Right lobe of liver (tissue), 6 donors: ENCODE results near the gene ULBP2. TPM values are rescaled to one million over a fixed set of nuclear protein-coding genes. Genes with fewer than 3 reads are reported as not detected.
A peak's percentile ranks its signal among the peaks of the same experiment; 100 is the strongest.
"Not testable (repeated sequence)": the region's sequence is repeated elsewhere in the genome, so short reads cannot be mapped to it uniquely, and the experiment has no call there.

Experiments
- ATAC-seq, 4 donors: fragments of 200-7000 bp; cut with Tn5 transposase; one replicate each; pipeline ENCODE4 v1.9.1; 2020; ENCODE audit warnings: mild to moderate bottlenecking in 4 of 4, moderate library complexity in 4 of 4
- DNase-seq, 3 donors: peaks; one replicate each; pipeline ENCODE4 v3.0.0-alpha.2; 2020
- H3K27ac ChIP-seq, 3 donors: fragments of 200-600 bp; one replicate each; pipeline ENCODE4 v1.8.0; 2022
- H3K27me3 ChIP-seq, 2 donors: fragments of 200-600 bp; one replicate each; pipeline ENCODE4 v1.8.0; 2022
- H3K36me3 ChIP-seq, 4 donors: fragments of 200-600 bp; sonication (generic) in 1 of 4; one replicate each; pipeline versions ENCODE4 v1.5.1 to v1.8.0; 2017 to 2022; ENCODE audit warnings: control low read depth in 1 of 4
- H3K4me1 ChIP-seq, 4 donors: fragments of 200-600 bp; sonication (generic) in 1 of 4; one replicate each; pipeline versions ENCODE4 v1.5.1 to v1.8.0; 2017 to 2022; ENCODE audit warnings: control low read depth in 1 of 4
- H3K4me3 ChIP-seq, 3 donors: fragments of 200-600 bp; one replicate each; pipeline ENCODE4 v1.8.0; 2022
- H3K9me3 ChIP-seq, 4 donors: fragments of 200-600 bp; sonication (generic) in 1 of 4; one replicate each; pipeline versions ENCODE4 v1.5.1 to v1.8.0; 2017 to 2022; ENCODE audit warnings: control low read depth in 1 of 4
- POLR2A ChIP-seq: fragments of 450-650 bp; IDR thresholded peaks from one replicate; pipeline ENCODE4 v1.6.1; 2017; ENCODE audit warnings: antibody characterized with exemption, mild to moderate bottlenecking
- WGBS: methylation state at CpG from one replicate; pipeline ENCODE4 v1.1.6; 2018; ENCODE audit warnings: low coverage, low lambda C conversion rate; ENCODE audit not compliant: insufficient coverage; ENCODE audit errors: missing lambda C conversion rate; 5-methylcytosine and 5-hydroxymethylcytosine counted together
- intact Hi-C, 2 donors: fragments of 100-400 bp; cut with DNase I; formaldehyde crosslinking; loops; one replicate each; pipeline versions ENCODE4 v1.11.2 to v1.14.1; 2022
- total RNA-seq, 6 experiments: library from RNA; depleted of rRNA in 2 of 6; stranded (reverse); fragments of >200 nt in 2 of 6; fragmentation: NEBNext Ultra II Directional in 3 of 6; extraction: Animal tissue kit (Norgen Biotek cat#: 25700) in 3 of 6; gene quantifications; one replicate each; pipeline versions ENCODE4 v1.1.0 to v1.2.4, GENCODE V29; 2016 to 2023
- TF ChIP-seq, protein P1 (sequence below), 4 donors: fragments of 200-600 bp in 3 of 4; fragments of 450-650 bp in 1 of 4; IDR thresholded peaks; one replicate each; pipeline versions ENCODE4 v1.5.1 to v1.8.0; 2016 to 2022; ENCODE audit warnings: antibody characterized with exemption in 4 of 4, mild to moderate bottlenecking in 2 of 4
- donor health status: DM: no; HTN: yes; CAD: no.
- donor health status: DM: no; HTN: no; CAD: no.
- donor health status: DM: no; HTN: no; CAD: no.
- donor health status: DM: no; HTN: yes; CAD: no.
- donor health status: DM: no; HTN: yes; CAD: no.

Gene ULBP2
- total RNA-seq, 6 experiments from 2014 or later = 0.20 to 1.1 (median 0.26) TPM

DNA sequence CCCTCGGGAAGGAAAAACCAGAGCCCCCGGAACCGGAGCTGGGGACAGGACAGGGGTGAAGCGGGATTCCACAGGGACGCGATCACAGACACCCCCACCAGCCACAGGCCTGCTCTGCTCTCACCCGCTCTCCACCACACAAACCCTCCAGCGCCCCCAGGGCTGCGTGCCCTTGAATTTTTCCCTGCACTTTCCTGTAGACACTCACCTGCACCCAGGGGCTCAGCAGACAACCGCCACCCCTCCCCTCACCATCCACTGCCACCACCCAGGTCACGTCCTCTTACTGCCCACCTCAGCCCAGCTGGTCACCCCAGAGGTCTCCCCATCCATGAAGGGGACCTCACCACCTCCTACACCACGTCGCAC lies 631 bp downstream of the ULBP2 start:
- H3K9me3 ChIP-seq = no peaks in the 10 kb centered on the region
- H3K4me1 ChIP-seq = peaks cover 0 to 16% (median 4%) of the 10 kb centered on the region in 4 donors
- H3K27me3 ChIP-seq = peaks cover 5 to 35% of the 10 kb centered on the region in 2 donors
- no peak overlapping the region for H3K27ac ChIP-seq
- ATAC-seq (no peak), DNase-seq (no peak)
- intact Hi-C loops = no loop called here
- peak overlapping the region in 2 of 3 donors; percentile 52 to 60 for H3K4me3 ChIP-seq
- WGBS = 75% methylated on average over 2 of the region's 13 CpGs
- no peaks in the 10 kb centered on the region for H3K36me3 ChIP-seq
- TF ChIP-seq, protein P1, sequence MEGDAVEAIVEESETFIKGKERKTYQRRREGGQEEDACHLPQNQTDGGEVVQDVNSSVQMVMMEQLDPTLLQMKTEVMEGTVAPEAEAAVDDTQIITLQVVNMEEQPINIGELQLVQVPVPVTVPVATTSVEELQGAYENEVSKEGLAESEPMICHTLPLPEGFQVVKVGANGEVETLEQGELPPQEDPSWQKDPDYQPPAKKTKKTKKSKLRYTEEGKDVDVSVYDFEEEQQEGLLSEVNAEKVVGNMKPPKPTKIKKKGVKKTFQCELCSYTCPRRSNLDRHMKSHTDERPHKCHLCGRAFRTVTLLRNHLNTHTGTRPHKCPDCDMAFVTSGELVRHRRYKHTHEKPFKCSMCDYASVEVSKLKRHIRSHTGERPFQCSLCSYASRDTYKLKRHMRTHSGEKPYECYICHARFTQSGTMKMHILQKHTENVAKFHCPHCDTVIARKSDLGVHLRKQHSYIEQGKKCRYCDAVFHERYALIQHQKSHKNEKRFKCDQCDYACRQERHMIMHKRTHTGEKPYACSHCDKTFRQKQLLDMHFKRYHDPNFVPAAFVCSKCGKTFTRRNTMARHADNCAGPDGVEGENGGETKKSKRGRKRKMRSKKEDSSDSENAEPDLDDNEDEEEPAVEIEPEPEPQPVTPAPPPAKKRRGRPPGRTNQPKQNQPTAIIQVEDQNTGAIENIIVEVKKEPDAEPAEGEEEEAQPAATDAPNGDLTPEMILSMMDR (IDR thresholded peaks at IDR 0.05) = no peak
- TF ChIP-seq POLR2A = no peak

GRCh38 chr6:149943321-149943720 lies 1.5 kb downstream of the ULBP2 start:
- ATAC-seq, H3K36me3 ChIP-seq, H3K27ac ChIP-seq, intact Hi-C loops, H3K9me3 ChIP-seq, DNase-seq, H3K4me3 ChIP-seq: not testable (repeated sequence)
- peaks cover 5 to 32% of the 10 kb centered on the region in 2 donors for H3K27me3 ChIP-seq
- H3K4me1 ChIP-seq = peaks cover 0 to 13% (median 3%) of the 10 kb centered on the region in 4 donors
- WGBS = 67% methylated on average over 1 of the region's 5 CpGs

- H3K36me3 ChIP-seq, intact Hi-C loops, H3K4me3 ChIP-seq, DNase-seq, ATAC-seq, H3K4me1 ChIP-seq, H3K9me3 ChIP-seq, H3K27ac ChIP-seq: not testable (repeated sequence)
- WGBS = 60% methylated on average over 1 of the region's 6 CpGs
- peaks cover 5 to 15% of the 10 kb centered on the region in 2 donors for H3K27me3 ChIP-seq
Observed at GRCh38 chr6:149945276-149945675, 3.5 kb downstream of the ULBP2 start.

DNA sequence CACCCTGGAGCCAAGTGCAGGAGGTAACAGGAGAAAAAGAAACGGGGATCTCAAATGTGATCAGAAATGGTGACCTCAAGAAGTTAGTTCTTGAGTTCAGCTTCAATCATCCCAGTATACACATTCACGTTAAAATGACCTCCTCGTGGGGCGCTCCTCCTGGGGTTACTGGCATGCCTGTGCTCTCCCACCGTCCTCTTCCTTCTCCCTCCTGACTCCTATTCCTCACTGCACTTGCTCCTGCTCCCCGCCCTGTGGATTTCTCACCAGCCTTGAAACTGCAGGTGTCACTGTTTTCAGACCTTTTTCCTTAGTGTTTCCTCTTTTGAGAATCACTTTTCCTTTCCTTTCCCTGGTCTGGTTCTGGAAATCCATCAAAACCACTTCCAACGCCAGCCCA lies 4.8 kb downstream of the ULBP2 start:
- H3K9me3 ChIP-seq, DNase-seq, ATAC-seq, intact Hi-C loops, H3K27ac ChIP-seq, H3K4me3 ChIP-seq, H3K36me3 ChIP-seq, H3K4me1 ChIP-seq: not testable (repeated sequence)
- WGBS = 40% methylated on average over 7 of the region's 7 CpGs
- H3K27me3 ChIP-seq = peaks cover 0 to 10% of the 10 kb centered on the region in 2 donors

DNA sequence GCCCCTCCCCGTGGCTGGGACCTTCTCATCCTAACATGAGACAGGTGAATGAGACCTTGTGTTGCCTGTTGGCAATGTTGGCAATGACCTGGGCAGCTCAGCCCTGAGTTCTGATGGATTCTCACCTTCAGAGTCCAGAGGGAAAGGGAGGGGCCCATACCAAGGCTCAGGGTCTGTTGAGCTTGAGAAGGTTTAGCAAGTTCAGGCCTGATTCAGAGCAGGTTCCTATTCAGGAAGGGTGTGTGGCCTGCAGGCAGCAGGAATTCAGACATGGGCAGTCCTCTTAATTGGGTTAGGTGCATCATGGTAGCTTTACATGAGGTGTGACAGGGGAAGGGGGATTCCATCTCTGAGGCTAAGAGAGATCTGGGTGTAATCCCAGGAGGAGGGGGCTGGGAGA lies 5.7 kb downstream of the ULBP2 start:
- H3K9me3 ChIP-seq, intact Hi-C loops, H3K27me3 ChIP-seq, H3K4me3 ChIP-seq, ATAC-seq, H3K27ac ChIP-seq, H3K36me3 ChIP-seq, H3K4me1 ChIP-seq, DNase-seq: not testable (repeated sequence)
- no CpG with 5 or more reads among the region's 1 CpG for WGBS

GRCh38 chr6:149948011-149948410 lies 6.2 kb downstream of the ULBP2 start:
- H3K9me3 ChIP-seq = no peaks in the 10 kb centered on the region
- ATAC-seq (no peak), DNase-seq (no peak)
- WGBS = no CpG with 5 or more reads among the region's 1 CpG
- no peak for TF ChIP-seq POLR2A
- TF ChIP-seq, protein P1 (IDR thresholded peaks at IDR 0.05) = no peak
- intact Hi-C loops = no loop called here
- H3K4me1 ChIP-seq = no peaks in the 10 kb centered on the region
- H3K4me3 ChIP-seq = no peak overlapping the region
- peaks cover 0 to 13% of the 10 kb centered on the region in 2 donors for H3K27me3 ChIP-seq
- no peak overlapping the region for H3K27ac ChIP-seq
- H3K36me3 ChIP-seq = no peaks in the 10 kb centered on the region

DNA sequence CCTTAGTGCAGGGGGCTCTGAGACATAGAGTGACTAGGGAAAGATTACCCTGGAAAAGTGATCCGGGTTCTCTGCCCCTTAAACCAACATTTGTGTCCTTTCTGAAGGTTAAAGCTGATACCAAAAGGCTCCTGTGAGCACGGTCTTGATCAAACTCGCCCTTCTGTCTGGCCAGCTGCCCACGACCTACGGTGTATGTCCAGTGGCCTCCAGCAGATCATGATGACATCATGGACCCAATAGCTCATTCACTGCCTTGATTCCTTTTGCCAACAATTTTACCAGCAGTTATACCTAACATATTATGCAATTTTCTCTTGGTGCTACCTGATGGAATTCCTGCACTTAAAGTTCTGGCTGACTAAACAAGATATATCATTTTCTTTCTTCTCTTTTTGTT lies 6.8 kb downstream of the ULBP2 start:
- DNase-seq = no peak
- no peaks in the 10 kb centered on the region for H3K36me3 ChIP-seq
- intact Hi-C loops = no loop called here
- H3K9me3 ChIP-seq = no peaks in the 10 kb centered on the region
- H3K4me1 ChIP-seq = no peaks in the 10 kb centered on the region
- H3K27me3 ChIP-seq = peaks cover 0 to 19% of the 10 kb centered on the region in 2 donors
- H3K4me3 ChIP-seq = no peak overlapping the region
- H3K27ac ChIP-seq = no peak overlapping the region
- WGBS = 92% methylated on average over 2 of the region's 5 CpGs
- ATAC-seq = no peak
- TF ChIP-seq, protein P1 (IDR thresholded peaks at IDR 0.05) = no peak
- TF ChIP-seq POLR2A = no peak
